NCI-H146 treated with DMSO at 0.1 percent for 48 hours (cell line): Measurements from ENCODE around the gene IZUMO4.

ENCODE experiments used
- DNase-seq: peaks from one replicate; lab custom pipeline; 2025; ENCODE audit not compliant: unreplicated experiment; lab: John Stamatoyannopoulos, UW

The IZUMO4 gene

GRCh38 chr19:2103045-2103707 lies 6.5 kb downstream of the IZUMO4 start:
- DNase-seq = no peak

- no peak for DNase-seq
Measured at GRCh38 chr19:2108251-2109016, 11.7 kb downstream of the IZUMO4 start.

DNA sequence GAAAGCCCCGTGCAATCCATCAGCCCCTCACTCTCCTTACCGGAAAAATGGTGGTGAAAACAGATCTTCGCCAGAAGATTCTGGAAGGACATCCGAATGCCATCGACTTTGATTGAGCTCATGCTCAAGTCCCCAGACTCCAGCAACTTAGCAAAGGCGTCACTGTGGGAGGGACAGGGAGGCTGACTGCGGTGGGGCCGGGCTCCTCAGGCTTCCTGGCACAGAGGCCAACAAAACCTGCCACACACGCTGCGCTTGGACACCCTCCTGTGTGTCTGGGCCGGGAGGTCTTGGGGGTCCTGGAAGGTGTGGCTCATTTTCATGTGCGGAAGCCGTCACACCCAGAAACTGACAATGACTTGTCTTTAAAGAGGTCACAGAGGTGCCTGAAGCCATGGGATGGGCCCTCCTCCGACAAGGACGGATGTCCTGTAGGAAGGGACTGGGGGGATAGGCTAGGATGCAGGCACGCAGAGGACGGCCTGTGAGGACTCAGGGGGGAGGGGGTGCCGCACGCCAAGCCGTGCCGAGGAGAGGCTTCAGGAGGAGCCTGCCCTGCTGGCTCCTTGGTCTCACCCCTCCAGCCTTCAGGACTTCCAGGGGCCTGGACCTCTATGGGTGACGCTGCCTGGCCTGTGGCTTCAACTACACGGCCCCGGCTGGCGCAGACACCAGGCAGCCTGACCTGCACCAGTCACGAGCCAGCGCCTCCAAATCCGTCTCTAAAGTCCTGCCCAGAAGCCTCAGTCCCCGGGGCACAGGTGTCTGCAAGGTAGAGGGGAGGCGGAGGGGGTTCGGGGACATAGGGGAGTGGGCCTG lies 12.5 kb downstream of the IZUMO4 start:
- no peak for DNase-seq

DNA sequence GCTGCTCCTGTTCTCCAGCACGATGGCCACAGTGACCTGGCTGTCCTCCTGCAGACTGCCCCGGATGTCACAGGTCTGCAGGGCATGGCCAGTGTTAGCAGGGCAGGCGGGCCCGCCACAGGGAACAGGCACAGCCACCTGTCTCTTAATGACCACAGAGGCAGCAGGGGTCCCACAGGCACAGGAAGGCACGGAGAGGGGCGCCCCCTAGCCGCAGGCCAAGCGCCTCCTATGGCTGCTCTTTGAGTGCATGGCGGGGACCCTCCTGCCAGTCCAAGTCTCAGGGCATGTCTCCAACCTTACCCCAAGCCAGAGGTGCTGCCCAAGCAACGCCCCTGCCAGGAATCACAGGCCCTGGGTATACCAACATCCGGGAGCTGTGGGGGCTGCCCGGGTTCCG lies 14.1 kb downstream of the IZUMO4 start:
- DNase-seq = no peak

GRCh38 chr19:2111425-2111824 lies 14.7 kb downstream of the IZUMO4 start:
- DNase-seq = no peak

DNA sequence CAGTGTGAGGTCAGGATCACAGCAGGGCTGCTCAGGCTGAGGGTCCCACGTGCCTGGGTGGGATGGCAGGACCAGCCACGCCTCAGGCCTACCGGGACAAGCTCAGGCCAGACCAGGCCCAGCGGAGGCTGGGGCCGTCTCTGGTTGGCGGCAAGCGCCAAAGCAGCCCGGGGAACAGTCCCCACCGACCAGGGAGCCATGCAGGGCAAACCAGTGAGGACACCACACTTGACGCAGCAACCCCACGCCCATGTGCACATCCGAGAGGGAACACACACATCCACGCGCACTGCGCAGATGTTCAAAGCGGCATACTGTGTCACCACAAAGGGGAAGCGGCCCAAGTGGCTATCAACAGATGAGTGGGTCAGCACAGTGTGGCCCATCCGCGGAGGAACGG lies 15.2 kb downstream of the IZUMO4 start:
- DNase-seq = no peak

DNA sequence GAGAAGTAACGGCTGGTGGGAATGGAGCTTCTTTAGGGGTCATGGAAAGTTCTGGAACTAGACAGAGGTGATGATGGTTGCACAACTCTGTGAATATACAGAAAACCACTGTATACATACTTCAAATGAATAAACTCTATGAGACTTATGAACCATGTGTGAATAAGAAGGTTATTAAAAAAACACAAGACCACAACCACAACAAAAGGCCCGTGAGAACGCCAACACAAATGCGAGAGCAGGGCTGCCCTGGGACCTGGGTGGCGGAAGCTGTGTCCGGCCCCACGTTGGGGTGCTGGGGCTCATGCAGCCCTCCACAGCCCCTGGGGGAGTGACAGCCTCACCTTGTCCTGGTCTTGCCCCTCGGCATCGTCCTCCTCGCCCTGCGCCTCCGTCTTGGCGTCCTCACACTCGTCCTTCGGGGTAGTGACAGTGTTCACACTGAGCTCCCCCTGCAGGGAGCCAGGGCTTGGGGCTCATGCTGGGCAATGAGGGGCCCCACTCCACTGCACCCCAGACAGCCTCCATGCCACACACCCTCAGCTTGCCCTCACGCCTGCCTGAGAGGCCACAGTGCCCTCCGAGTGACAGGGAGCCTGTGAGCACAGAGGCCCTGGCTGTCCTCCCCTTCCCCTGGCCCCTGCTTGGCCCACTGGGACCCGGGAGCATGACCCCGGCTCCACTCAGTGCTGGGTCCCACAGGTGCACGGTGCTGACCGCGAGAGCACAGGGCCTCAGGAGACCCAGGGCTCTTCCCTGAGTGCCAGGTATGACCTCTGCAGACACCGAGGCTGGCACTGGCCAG lies 16.0 kb downstream of the IZUMO4 start:
- no peak for DNase-seq

DNA sequence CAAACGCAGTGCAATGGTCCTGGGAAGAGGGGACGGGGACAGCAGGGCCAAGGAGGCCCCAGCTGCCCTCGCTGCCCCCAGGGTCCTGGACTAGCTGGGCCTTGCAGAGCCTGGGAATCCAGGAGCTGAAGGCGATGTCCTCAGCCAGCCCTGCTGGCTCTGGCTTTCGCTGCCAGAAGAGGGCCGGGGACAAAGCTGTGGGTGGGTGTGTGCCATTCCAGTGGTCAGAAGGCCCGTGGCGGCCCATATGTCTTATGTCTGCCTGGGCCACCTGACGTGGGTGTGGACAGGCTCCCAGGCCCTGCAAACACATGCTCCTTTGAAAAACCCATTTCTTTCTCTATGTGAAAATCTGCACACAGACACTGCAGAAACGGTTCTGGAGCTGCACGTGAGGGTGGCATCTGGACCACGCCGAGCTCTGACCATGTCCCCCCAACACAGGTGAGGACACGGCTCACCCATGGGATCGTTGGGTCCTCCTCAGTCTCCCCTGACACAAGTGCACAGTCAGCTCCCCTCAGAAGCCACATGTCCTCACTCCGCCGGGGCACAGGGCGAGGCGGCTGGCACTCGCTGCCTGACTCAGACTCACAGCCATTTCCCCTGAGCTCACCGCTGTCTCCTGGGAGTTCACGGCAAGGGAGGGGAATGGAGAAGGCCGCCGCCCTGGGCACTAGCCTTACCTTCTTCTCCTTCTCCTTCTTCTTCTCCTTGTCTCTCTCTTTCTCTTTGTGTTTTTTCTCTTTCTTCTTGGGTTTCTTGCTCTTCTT lies 16.9 kb downstream of the IZUMO4 start:
- no peak for DNase-seq

DNA sequence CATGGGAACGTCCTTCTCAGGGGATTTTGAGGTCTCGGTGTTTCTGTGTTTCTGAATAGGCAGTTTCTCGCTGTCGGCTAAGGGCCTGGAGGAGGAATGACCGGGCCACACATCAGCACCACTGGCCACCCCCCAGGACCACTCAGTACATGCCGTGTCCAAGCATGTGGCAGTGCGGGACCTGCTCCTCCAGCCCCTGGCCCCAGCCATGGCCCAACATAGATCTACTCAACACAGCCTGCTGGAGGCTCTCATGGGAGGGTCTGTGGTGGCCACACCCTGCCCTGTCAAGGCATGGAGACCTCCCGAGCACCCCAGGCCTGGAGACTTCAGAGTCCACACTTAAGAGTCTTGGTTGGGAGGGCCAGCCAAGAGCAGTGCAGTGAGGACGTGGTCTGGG lies 17.5 kb downstream of the IZUMO4 start:
- DNase-seq = no peak

DNA sequence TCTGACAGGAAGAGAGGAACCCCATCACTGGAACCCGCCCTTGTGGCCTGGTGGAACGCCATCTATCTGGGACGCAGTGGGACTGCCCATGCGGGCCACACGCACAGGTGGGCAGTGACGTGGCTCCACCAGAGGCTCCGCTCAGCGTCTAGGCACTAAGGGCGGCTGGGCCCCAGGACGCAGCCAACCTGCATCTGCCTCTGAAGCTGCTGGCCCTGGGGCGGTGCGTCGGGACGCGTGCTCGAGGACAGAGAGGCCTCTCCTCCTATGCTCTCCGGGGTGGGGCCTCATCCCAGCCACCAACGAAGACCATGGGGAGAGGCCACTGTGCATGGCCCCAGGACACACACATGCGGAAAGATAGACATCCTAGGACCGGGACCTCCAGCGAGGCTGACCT lies 18.1 kb downstream of the IZUMO4 start:
- no peak for DNase-seq

- no peak for DNase-seq
Measured at GRCh38 chr19:2115324-2115723, 18.6 kb downstream of the IZUMO4 start.

DNA sequence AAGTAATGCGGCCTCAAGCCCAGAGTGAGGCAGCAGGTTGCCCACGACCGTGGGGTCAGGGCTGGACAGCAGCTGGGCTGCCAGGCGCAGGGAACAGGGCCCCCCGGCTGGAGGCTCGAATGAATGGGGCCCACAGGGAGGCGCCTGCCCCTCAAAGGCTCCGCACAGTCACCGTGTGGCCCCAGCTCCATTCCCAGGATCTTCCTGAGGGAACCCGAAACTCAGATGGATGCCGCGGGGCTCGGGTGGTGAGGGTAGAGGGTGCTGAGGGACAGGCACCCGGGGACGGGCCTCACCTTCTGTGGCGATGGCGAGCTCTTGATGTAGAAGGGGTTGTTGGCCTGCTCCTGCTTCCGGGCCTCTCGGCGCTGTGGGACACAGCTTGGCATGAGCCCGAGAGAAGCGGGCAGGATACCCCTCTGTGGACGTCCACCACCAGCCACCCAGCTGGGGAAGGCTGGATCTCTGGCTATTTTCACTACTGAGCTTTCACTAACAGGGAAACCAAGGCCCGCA lies 19.3 kb downstream of the IZUMO4 start:
- DNase-seq = no peak

- DNase-seq = no peak
Measured at GRCh38 chr19:2116507-2116906, 19.8 kb downstream of the IZUMO4 start.

GRCh38 chr19:2117215-2117960 lies 20.7 kb downstream of the IZUMO4 start:
- no peak for DNase-seq

- no peak for DNase-seq
Measured at GRCh38 chr19:2118438-2118837, 21.7 kb downstream of the IZUMO4 start.

- no peak for DNase-seq
Measured at GRCh38 chr19:2119921-2120785, 23.4 kb downstream of the IZUMO4 start.

GRCh38 chr19:2120821-2121220 lies 24.1 kb downstream of the IZUMO4 start:
- DNase-seq = no peak

DNA sequence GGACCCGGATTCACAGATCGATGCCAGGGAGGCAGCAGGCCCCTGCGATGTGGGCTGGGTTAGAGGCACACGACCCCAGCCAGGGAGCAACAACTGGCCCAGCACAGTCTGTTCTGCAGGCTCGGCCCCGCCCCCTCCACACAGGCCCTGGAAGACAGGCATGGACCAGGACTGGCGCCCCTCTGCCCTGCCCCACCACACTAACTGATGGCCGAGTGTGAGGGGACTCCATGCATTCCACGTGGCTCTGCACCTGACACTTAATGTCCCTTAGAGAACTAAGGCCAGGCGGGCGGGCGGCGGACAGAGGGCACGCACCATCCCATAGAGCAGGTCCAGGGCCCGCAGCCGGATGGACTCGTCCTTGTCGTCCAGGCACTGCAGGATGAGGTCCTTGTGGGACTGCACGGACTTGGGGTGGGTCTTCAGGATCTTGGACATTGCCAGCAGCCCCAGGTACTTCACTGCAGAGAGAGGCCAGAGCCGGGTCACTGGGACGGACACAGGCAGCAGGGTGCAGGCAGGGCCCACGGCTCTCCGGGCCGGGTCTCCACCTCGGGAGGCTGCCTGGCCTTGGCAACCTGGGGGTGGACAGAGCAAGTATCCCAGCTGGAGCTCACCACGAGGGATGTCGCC lies 24.8 kb downstream of the IZUMO4 start:
- DNase-seq = no peak
